ENCODE measurements around the gene PDCL2.

DNA sequence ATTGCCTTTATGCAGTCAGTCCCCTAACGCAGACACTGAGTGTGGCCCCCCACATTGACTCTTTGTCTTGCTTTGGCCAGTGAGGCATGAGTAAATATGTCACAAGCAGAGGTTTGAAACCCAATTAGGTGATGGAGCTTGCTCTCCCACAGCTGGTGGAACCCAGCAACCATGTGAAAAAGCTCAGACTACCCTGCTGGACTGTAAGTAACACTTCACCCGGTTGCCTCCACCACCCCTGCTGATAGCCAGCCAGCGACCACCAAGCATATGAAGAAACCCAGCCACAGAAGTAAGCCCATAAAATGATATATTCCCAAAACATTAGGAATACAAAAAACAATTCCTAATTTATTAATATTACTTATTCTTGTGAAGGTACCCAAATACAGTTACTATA lies 21.6 kb upstream of the PDCL2 start:
- TF ChIP-seq, protein P1, sequence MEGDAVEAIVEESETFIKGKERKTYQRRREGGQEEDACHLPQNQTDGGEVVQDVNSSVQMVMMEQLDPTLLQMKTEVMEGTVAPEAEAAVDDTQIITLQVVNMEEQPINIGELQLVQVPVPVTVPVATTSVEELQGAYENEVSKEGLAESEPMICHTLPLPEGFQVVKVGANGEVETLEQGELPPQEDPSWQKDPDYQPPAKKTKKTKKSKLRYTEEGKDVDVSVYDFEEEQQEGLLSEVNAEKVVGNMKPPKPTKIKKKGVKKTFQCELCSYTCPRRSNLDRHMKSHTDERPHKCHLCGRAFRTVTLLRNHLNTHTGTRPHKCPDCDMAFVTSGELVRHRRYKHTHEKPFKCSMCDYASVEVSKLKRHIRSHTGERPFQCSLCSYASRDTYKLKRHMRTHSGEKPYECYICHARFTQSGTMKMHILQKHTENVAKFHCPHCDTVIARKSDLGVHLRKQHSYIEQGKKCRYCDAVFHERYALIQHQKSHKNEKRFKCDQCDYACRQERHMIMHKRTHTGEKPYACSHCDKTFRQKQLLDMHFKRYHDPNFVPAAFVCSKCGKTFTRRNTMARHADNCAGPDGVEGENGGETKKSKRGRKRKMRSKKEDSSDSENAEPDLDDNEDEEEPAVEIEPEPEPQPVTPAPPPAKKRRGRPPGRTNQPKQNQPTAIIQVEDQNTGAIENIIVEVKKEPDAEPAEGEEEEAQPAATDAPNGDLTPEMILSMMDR (IDR thresholded peaks at IDR 0.05 in 8 of 11, conservative IDR thresholded peaks at IDR 0.05 in 3 of 11) = no peak
- no peak for TF ChIP-seq POLR2A (IDR thresholded peaks at IDR 0.05)

All from spleen (tissue), 7 donors.